Neural progenitor cell (in vitro differentiated cells): ENCODE measurements around the gene CEACAM7.

Experiments used
- CTCF ChIP-seq: fragments of 200-600 bp; sonication (generic); IDR thresholded peaks from 2 replicates; pipeline ENCODE4 v1.5.1; 2017; ENCODE audit warnings: antibody characterized with exemption, mild to moderate bottlenecking
- EZH2 ChIP-seq: fragments of 200-600 bp; sonication (generic); IDR thresholded peaks from 2 replicates; pipeline ENCODE4 v1.6.1; 2017; ENCODE audit warnings: antibody characterized with exemption, mild to moderate bottlenecking, moderate library complexity
- EZH2phosphoT487 ChIP-seq: fragments of 200-600 bp; sonication (generic); IDR thresholded peaks from 2 replicates; pipeline ENCODE4 v1.6.1; 2017; ENCODE audit warnings: antibody characterized with exemption

GRCh38 chr19:41688098-41688497, at the start of gene CEACAM7:
- no peak for TF ChIP-seq CTCF
- TF ChIP-seq EZH2phosphoT487, result no peak
- no peak for TF ChIP-seq EZH2
